ENCODE results near the gene SHROOM2.

SHROOM2 gene

GRCh38 chrX:9957743-9958142 is 171.5 kb downstream of the SHROOM2 start:
- Histone ChIP-seq H3K9ac (ENCODE audit: low read length) (no peak overlapping the region), H3K36me3 (ENCODE audit: control insufficient read depth, insufficient read depth, low read length) (no peaks in the 10 kb centered on the region), H3K4me1 (ENCODE audit: control insufficient read depth, insufficient read depth, low read length) (no peaks in the 10 kb centered on the region), H3K27me3 (ENCODE audit: control insufficient read depth, insufficient read depth, low read length) (no peaks in the 10 kb centered on the region), H3K4me3 (ENCODE audit: low read length) (no peak overlapping the region), H3K27ac (ENCODE audit: low read depth, low read length) (no peak overlapping the region)

- Histone ChIP-seq H3K27ac (ENCODE audit: low read depth, low read length) (no peak overlapping the region), H3K9ac (ENCODE audit: low read length) (no peak overlapping the region), H3K27me3 (ENCODE audit: control insufficient read depth, insufficient read depth, low read length) (no peaks in the 10 kb centered on the region), H3K4me1 (ENCODE audit: control insufficient read depth, insufficient read depth, low read length) (no peaks in the 10 kb centered on the region), H3K4me3 (ENCODE audit: low read length) (no peak overlapping the region), H3K36me3 (ENCODE audit: control insufficient read depth, insufficient read depth, low read length) (no peaks in the 10 kb centered on the region)
Observed at GRCh38 chrX:9958183-9958582, 172.0 kb downstream of the SHROOM2 start.

GRCh38 chrX:9961750-9962149 is 175.5 kb downstream of the SHROOM2 start:
- no peak overlapping the region for H3K27ac ChIP-seq (ENCODE audit: low read depth, low read length)
- no peak overlapping the region for H3K9ac ChIP-seq (ENCODE audit: low read length)
- no peaks in the 10 kb centered on the region for H3K27me3 ChIP-seq (ENCODE audit: control insufficient read depth, insufficient read depth, low read length)
- H3K4me3 ChIP-seq (ENCODE audit: low read length): no peak overlapping the region
- H3K36me3 ChIP-seq (ENCODE audit: control insufficient read depth, insufficient read depth, low read length): no peaks in the 10 kb centered on the region
- no peaks in the 10 kb centered on the region for H3K4me1 ChIP-seq (ENCODE audit: control insufficient read depth, insufficient read depth, low read length)

DNA sequence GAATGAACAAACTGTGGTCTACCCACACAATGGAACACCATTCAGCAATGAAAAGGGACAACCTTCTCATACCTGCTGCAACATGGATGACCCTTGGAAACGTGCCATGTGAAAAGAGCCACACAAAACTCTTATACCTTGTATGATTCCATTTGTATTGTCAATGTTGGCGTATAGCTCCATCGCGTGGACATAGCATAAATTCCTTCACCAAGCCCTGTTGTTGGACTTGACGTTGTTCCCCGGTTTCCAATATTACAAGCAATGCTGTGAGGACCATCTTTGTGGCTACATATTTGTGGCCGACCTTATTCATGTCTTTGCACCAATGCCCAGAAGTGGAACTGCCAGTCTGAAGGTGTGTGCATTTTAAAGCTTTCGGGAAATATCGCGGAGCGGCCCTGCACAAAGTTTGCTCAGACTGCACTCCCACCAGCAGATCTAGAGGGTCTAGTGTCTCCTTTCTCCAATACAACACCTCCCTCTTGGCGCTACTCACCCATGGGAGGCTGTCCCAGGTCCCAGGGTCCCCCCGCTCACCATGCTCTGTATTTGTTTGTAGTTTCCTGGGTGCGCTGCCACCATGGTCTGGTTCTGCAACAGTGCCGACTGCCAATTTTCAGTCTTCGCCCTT is 180.7 kb downstream of the SHROOM2 start, which contains the start of gene CLDN34:
TSS of gene CLDN34 (plus strand) at position 584 of the 634 bp plus-strand sequence. CDS start at position 584, 0 bp downstream.
- Histone ChIP-seq H3K27me3 (ENCODE audit: control insufficient read depth, insufficient read depth, low read length) (no peaks in the 10 kb centered on the region), H3K9ac (ENCODE audit: low read length) (no peak within 1 kb of the TSS), H3K36me3 (ENCODE audit: control insufficient read depth, insufficient read depth, low read length) (no peaks in the 10 kb centered on the region), H3K27ac (ENCODE audit: low read depth, low read length) (no peak within 1 kb of the TSS), H3K4me3 (ENCODE audit: low read length) (no peak within 1 kb of the TSS), H3K4me1 (ENCODE audit: control insufficient read depth, insufficient read depth, low read length) (no peaks in the 10 kb centered on the region)

DNA sequence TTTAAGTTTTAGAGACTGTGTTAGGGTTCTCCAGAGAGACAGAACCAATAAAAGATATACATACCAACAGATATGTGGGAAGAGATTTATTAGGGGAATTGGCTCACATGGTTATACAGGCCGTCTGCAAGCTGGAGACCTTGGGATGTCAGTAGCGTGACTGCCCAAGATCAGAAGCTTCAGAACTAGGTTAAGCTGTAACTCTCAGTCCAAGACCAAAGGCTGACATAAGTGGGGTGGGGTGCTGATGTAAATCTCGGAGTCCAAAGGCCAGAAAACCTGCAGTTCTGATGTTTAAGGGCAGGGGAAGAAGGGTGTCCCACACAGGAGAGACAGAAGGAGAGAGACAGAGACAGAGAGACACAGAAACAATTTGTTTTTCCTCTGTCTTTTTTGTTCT is 191.4 kb downstream of the SHROOM2 start:
- Histone ChIP-seq H3K4me1 (ENCODE audit: control insufficient read depth, insufficient read depth, low read length) (no peaks in the 10 kb centered on the region), H3K27ac (ENCODE audit: low read depth, low read length) (no peak overlapping the region), H3K36me3 (ENCODE audit: control insufficient read depth, insufficient read depth, low read length) (no peaks in the 10 kb centered on the region), H3K27me3 (ENCODE audit: control insufficient read depth, insufficient read depth, low read length) (no peaks in the 10 kb centered on the region), H3K9ac (ENCODE audit: low read length) (no peak overlapping the region), H3K4me3 (ENCODE audit: low read length) (no peak overlapping the region)

- no peaks in the 10 kb centered on the region for H3K27me3 ChIP-seq (ENCODE audit: control insufficient read depth, insufficient read depth, low read length)
- no peaks in the 10 kb centered on the region for H3K36me3 ChIP-seq (ENCODE audit: control insufficient read depth, insufficient read depth, low read length)
- H3K27ac ChIP-seq (ENCODE audit: low read depth, low read length): no peak overlapping the region
- no peak overlapping the region for H3K4me3 ChIP-seq (ENCODE audit: low read length)
- H3K9ac ChIP-seq (ENCODE audit: low read length): no peak overlapping the region
- H3K4me1 ChIP-seq (ENCODE audit: control insufficient read depth, insufficient read depth, low read length): no peaks in the 10 kb centered on the region
Observed at GRCh38 chrX:9980401-9980800, 194.2 kb downstream of the SHROOM2 start.

GRCh38 chrX:9980927-9981326 is 194.7 kb downstream of the SHROOM2 start:
- no peak overlapping the region for H3K27ac ChIP-seq (ENCODE audit: low read depth, low read length)
- H3K36me3 ChIP-seq (ENCODE audit: control insufficient read depth, insufficient read depth, low read length): no peaks in the 10 kb centered on the region
- H3K9ac ChIP-seq (ENCODE audit: low read length): no peak overlapping the region
- H3K27me3 ChIP-seq (ENCODE audit: control insufficient read depth, insufficient read depth, low read length): no peaks in the 10 kb centered on the region
- no peaks in the 10 kb centered on the region for H3K4me1 ChIP-seq (ENCODE audit: control insufficient read depth, insufficient read depth, low read length)
- H3K4me3 ChIP-seq (ENCODE audit: low read length): no peak overlapping the region

DNA sequence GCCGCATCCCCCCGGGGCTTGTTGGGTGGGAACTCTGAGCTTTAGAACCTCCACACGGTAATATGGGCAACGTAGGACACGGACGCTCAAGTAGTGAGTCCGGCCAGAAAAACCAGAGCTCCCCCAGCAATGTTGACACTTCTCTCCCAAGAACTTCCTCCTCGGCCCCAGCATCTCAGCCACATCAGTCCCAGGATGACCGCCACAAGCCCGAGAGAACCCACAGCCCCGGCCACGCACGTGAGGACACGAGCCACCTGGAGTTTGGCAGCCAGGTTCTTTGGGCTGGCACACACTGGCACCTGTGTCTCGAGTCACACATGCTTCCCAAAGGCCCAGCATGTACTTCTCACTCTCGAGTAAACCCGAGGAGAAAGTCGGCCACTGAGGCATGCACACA is 197.2 kb downstream of the SHROOM2 start:
- H3K9ac ChIP-seq (ENCODE audit: low read length): no peak overlapping the region
- H3K4me3 ChIP-seq (ENCODE audit: low read length): no peak overlapping the region
- no peaks in the 10 kb centered on the region for H3K36me3 ChIP-seq (ENCODE audit: control insufficient read depth, insufficient read depth, low read length)
- no peaks in the 10 kb centered on the region for H3K4me1 ChIP-seq (ENCODE audit: control insufficient read depth, insufficient read depth, low read length)
- H3K27ac ChIP-seq (ENCODE audit: low read depth, low read length): no peak overlapping the region
- H3K27me3 ChIP-seq (ENCODE audit: control insufficient read depth, insufficient read depth, low read length): no peaks in the 10 kb centered on the region

- Histone ChIP-seq H3K27me3 (ENCODE audit: control insufficient read depth, insufficient read depth, low read length) (no peaks in the 10 kb centered on the region), H3K9ac (ENCODE audit: low read length) (no peak overlapping the region), H3K4me3 (ENCODE audit: low read length) (no peak overlapping the region), H3K4me1 (ENCODE audit: control insufficient read depth, insufficient read depth, low read length) (no peaks in the 10 kb centered on the region), H3K36me3 (ENCODE audit: control insufficient read depth, insufficient read depth, low read length) (no peaks in the 10 kb centered on the region), H3K27ac (ENCODE audit: low read depth, low read length) (no peak overlapping the region)
Observed at GRCh38 chrX:9983846-9984245, 197.6 kb downstream of the SHROOM2 start.

DNA sequence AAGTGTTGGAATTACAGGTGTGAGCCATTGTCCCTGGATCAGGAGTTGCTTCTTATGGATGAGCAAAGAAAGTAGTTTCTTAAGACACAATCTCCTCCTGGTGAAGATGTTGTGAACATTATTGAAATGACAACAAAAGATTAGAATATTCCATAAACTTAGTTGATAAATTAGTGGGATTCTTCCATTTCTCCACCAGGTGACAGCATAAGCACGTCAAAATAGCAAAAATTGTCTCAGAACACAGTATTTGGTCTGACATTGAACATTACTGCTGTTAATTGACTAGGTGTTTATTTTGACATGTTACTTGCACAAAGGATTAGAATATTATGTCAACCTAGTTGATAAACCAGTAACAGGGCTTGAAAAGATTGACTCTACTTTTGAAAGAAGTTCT is 202.5 kb downstream of the SHROOM2 start:
- no peak overlapping the region for H3K4me3 ChIP-seq (ENCODE audit: low read length)
- no peaks in the 10 kb centered on the region for H3K4me1 ChIP-seq (ENCODE audit: control insufficient read depth, insufficient read depth, low read length)
- no peaks in the 10 kb centered on the region for H3K36me3 ChIP-seq (ENCODE audit: control insufficient read depth, insufficient read depth, low read length)
- no peaks in the 10 kb centered on the region for H3K27me3 ChIP-seq (ENCODE audit: control insufficient read depth, insufficient read depth, low read length)
- no peak overlapping the region for H3K9ac ChIP-seq (ENCODE audit: low read length)
- H3K27ac ChIP-seq (ENCODE audit: low read depth, low read length): no peak overlapping the region

DNA sequence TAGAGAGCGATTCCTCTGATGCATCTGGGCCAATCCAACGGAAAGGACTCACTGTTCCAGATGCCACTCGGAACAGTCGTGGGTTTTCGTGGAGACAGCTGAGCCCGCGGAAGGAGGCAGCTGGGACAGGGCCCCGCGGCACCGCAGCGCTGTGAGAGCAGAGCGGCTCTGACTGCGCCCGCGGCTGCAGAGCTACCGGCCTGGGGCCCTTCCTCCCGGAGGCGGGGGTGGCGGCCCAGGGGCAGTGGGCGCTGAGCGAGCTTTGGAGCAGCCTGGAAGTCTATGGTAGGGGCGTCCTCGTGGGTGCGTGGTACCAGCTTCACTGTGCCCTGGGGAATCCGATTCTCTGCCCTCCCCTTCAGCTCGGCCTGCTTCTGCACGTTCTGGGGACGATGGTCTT is 205.8 kb downstream of the SHROOM2 start:
- no peaks in the 10 kb centered on the region for H3K27me3 ChIP-seq (ENCODE audit: control insufficient read depth, insufficient read depth, low read length)
- H3K9ac ChIP-seq (ENCODE audit: low read length): no peak overlapping the region
- H3K4me3 ChIP-seq (ENCODE audit: low read length): no peak overlapping the region
- no peaks in the 10 kb centered on the region for H3K4me1 ChIP-seq (ENCODE audit: control insufficient read depth, insufficient read depth, low read length)
- H3K36me3 ChIP-seq (ENCODE audit: control insufficient read depth, insufficient read depth, low read length): no peaks in the 10 kb centered on the region
- H3K27ac ChIP-seq (ENCODE audit: low read depth, low read length): no peak overlapping the region

GRCh38 chrX:9992724-9993123 is 206.5 kb downstream of the SHROOM2 start:
- Histone ChIP-seq H3K36me3 (ENCODE audit: control insufficient read depth, insufficient read depth, low read length) (no peaks in the 10 kb centered on the region), H3K27ac (ENCODE audit: low read depth, low read length) (no peak overlapping the region), H3K9ac (ENCODE audit: low read length) (no peak overlapping the region), H3K4me1 (ENCODE audit: control insufficient read depth, insufficient read depth, low read length) (no peaks in the 10 kb centered on the region), H3K4me3 (ENCODE audit: low read length) (no peak overlapping the region), H3K27me3 (ENCODE audit: control insufficient read depth, insufficient read depth, low read length) (no peaks in the 10 kb centered on the region)

- no peaks in the 10 kb centered on the region for H3K4me1 ChIP-seq (ENCODE audit: control insufficient read depth, insufficient read depth, low read length)
- H3K36me3 ChIP-seq (ENCODE audit: control insufficient read depth, insufficient read depth, low read length): no peaks in the 10 kb centered on the region
- H3K4me3 ChIP-seq (ENCODE audit: low read length): no peak overlapping the region
- no peak overlapping the region for H3K9ac ChIP-seq (ENCODE audit: low read length)
- no peak overlapping the region for H3K27ac ChIP-seq (ENCODE audit: low read depth, low read length)
- no peaks in the 10 kb centered on the region for H3K27me3 ChIP-seq (ENCODE audit: control insufficient read depth, insufficient read depth, low read length)
Observed at GRCh38 chrX:9995855-9996339, 209.7 kb downstream of the SHROOM2 start.
